Measurements from ENCODE around the gene TPPP2.

Gene TPPP2

DNA sequence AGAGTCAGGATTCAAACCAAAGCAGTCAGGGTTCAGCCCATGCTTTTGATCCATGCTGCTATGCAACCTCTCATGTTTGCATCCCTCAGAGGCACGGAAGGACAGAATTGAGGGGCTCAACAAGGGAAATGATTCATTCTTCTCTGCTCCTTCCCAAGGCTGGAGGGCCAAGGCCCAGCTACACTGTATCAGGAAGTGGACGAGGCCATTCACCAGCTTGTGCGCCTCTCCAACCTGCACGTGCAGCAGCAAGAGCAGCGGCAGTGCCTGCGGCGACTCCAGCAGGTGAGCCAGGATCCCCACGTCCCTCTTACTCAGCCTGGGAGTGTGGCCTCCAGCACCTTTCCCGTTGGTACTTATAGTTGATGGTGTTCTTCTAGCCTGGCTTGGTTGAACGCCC, 48.7 kb downstream of the TPPP2 start:
- no peak overlapping the region for H3K4ac ChIP-seq (ENCODE audit: low read depth, low read length)
- DNase-seq = no peak
- no peak overlapping the region for H2BK5ac ChIP-seq (ENCODE audit: low read depth, low read length, poor library complexity)
- H3K18ac ChIP-seq (ENCODE audit: low read length) = no peak overlapping the region
- H4K8ac ChIP-seq (ENCODE audit: low read depth, low read length) = no peak overlapping the region
- no peaks in the 10 kb centered on the region for H3K27me3 ChIP-seq (ENCODE audit: insufficient read depth, low read length)
- no peak overlapping the region for H2BK120ac ChIP-seq (ENCODE audit: insufficient read depth, low read length, poor library complexity)
- H2AFZ ChIP-seq (ENCODE audit: insufficient read depth, low read length, poor library complexity) = no peak overlapping the region
- H2BK12ac ChIP-seq (ENCODE audit: low read length) = no peak overlapping the region
- no peak overlapping the region for H3K4me3 ChIP-seq (ENCODE audit: low read depth, low read length)
- no peak overlapping the region for H3K23ac ChIP-seq (ENCODE audit: low read length)
- no peaks in the 10 kb centered on the region for H3K4me1 ChIP-seq (ENCODE audit: control insufficient read depth in 1 of 2, insufficient read depth in 2 of 2, low read length in 2 of 2)
- H3K79me1 ChIP-seq (ENCODE audit: low read length) = no peaks in the 10 kb centered on the region
- H3K27ac ChIP-seq (ENCODE audit: low read depth, low read length) = no peak overlapping the region
- H3K79me2 ChIP-seq (ENCODE audit: control insufficient read depth, insufficient read depth, low read length, poor library complexity) = no peaks in the 10 kb centered on the region
- no peaks in the 10 kb centered on the region for H3K9me3 ChIP-seq (ENCODE audit: insufficient read depth, low read depth, low read length)
- H3K14ac ChIP-seq (ENCODE audit: low read length) = no peak overlapping the region
- no peak overlapping the region for H4K91ac ChIP-seq (ENCODE audit: low read depth, low read length)
- H2AK5ac ChIP-seq (ENCODE audit: low read length) = no peak overlapping the region
- H4K12ac ChIP-seq (ENCODE audit: low read depth, low read length) = no peak overlapping the region
- no peak overlapping the region for H3K4me2 ChIP-seq (ENCODE audit: low read length)
- H3K9ac ChIP-seq (ENCODE audit: low read length) = no peak overlapping the region
- no CpG with 5 or more reads among the region's 10 CpGs for WGBS (ENCODE audit: extremely low coverage, insufficient coverage, insufficient read length)
- peaks cover 71 to 88% of the 10 kb centered on the region in 2 experiments for H3K36me3 ChIP-seq (ENCODE audit: control insufficient read depth in 1 of 2, insufficient read depth in 2 of 2, low read length in 2 of 2)

- Histone ChIP-seq H4K91ac (ENCODE audit: low read depth, low read length) (no peak overlapping the region), H3K27ac (ENCODE audit: low read depth, low read length) (no peak overlapping the region), H3K9ac (ENCODE audit: low read length) (no peak overlapping the region), H3K79me2 (ENCODE audit: control insufficient read depth, insufficient read depth, low read length, poor library complexity) (no peaks in the 10 kb centered on the region), H3K36me3 (ENCODE audit: control insufficient read depth in 1 of 2, insufficient read depth in 2 of 2, low read length in 2 of 2) (peaks cover 57 to 84% of the 10 kb centered on the region in 2 experiments), H3K4me3 (ENCODE audit: low read depth, low read length) (no peak overlapping the region), H3K23ac (ENCODE audit: low read length) (no peak overlapping the region), H2BK5ac (ENCODE audit: low read depth, low read length, poor library complexity) (no peak overlapping the region), H3K4me1 (ENCODE audit: control insufficient read depth in 1 of 2, insufficient read depth in 2 of 2, low read length in 2 of 2) (no peaks in the 10 kb centered on the region), H2BK12ac (ENCODE audit: low read length) (no peak overlapping the region), H2AFZ (ENCODE audit: insufficient read depth, low read length, poor library complexity) (no peak overlapping the region), H4K12ac (ENCODE audit: low read depth, low read length) (no peak overlapping the region), H3K4ac (ENCODE audit: low read depth, low read length) (no peak overlapping the region), H3K14ac (ENCODE audit: low read length) (no peak overlapping the region), H3K4me2 (ENCODE audit: low read length) (no peak overlapping the region), H2BK120ac (ENCODE audit: insufficient read depth, low read length, poor library complexity) (no peak overlapping the region), H2AK5ac (ENCODE audit: low read length) (no peak overlapping the region), H3K27me3 (ENCODE audit: insufficient read depth, low read length) (no peaks in the 10 kb centered on the region), H4K8ac (ENCODE audit: low read depth, low read length) (no peak overlapping the region), H3K79me1 (ENCODE audit: low read length) (no peaks in the 10 kb centered on the region), H3K9me3 (ENCODE audit: insufficient read depth, low read depth, low read length) (no peaks in the 10 kb centered on the region), H3K18ac (ENCODE audit: low read length) (no peak overlapping the region)
- DNase-seq = no peak
- no CpG with 5 or more reads among the region's 30 CpGs for WGBS (ENCODE audit: extremely low coverage, insufficient coverage, insufficient read length)
Measured at GRCh38 chr14:21081521-21082142, 51.6 kb downstream of the TPPP2 start.

All from trophoblast cell (in vitro differentiated cells and primary cell).